GM10266 (cell line): Measurements from ENCODE around the gene ACTR6.

ENCODE experiments used
- DNase-seq: peaks from one replicate; pipeline ENCODE4 v3.0.0; 2012; ENCODE audit errors: extremely low spot score
- TF ChIP-seq, protein P1 (sequence below): IDR thresholded peaks from 2 replicates; pipeline ENCODE4 v1.5.1; 2012; ENCODE audit warnings: mild to moderate bottlenecking, low read depth; ENCODE audit not compliant: control insufficient read depth, insufficient read depth; ENCODE audit errors: missing control alignments

The ACTR6 gene

DNA sequence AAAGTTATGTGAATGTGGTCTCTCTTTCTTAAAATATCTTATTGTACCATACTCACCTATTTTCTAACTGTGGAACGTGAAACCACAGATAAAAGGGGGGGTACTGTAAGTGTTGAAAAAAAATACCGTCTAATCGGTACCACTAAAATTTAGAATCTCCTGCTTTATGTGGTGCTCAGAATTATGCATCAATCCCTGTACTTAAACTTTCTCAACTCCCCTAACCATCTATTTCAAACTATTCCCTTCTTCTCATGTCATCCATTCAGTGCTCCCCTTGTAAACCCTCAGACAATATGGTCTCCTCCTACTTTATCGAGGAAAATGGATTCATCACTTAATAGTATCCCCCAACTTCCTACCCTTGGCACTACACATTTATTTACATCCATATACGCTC is 42.5 kb downstream of the ACTR6 start:
- DNase-seq: no peak
- TF ChIP-seq, protein P1, sequence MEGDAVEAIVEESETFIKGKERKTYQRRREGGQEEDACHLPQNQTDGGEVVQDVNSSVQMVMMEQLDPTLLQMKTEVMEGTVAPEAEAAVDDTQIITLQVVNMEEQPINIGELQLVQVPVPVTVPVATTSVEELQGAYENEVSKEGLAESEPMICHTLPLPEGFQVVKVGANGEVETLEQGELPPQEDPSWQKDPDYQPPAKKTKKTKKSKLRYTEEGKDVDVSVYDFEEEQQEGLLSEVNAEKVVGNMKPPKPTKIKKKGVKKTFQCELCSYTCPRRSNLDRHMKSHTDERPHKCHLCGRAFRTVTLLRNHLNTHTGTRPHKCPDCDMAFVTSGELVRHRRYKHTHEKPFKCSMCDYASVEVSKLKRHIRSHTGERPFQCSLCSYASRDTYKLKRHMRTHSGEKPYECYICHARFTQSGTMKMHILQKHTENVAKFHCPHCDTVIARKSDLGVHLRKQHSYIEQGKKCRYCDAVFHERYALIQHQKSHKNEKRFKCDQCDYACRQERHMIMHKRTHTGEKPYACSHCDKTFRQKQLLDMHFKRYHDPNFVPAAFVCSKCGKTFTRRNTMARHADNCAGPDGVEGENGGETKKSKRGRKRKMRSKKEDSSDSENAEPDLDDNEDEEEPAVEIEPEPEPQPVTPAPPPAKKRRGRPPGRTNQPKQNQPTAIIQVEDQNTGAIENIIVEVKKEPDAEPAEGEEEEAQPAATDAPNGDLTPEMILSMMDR: no peak

DNA sequence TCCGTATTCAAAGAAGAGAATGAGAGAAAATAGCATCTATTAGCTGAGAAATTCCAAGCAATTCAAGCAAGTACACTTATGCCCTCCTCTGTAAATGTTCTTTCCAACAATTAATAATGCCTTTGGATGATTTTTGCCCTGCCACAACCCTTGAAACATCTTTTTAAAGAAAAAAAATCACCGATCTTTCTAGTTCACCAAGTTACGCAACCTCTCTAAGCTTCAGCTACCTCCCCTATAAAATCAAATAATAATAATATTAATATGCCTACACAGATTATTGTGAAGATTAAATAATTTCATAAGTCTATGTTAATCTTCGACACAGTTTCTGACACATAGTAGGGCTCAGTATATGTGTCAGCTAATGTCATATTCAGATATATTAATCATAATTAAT is 47.1 kb downstream of the ACTR6 start:
- TF ChIP-seq, protein P1: no peak
- no peak for DNase-seq

DNA sequence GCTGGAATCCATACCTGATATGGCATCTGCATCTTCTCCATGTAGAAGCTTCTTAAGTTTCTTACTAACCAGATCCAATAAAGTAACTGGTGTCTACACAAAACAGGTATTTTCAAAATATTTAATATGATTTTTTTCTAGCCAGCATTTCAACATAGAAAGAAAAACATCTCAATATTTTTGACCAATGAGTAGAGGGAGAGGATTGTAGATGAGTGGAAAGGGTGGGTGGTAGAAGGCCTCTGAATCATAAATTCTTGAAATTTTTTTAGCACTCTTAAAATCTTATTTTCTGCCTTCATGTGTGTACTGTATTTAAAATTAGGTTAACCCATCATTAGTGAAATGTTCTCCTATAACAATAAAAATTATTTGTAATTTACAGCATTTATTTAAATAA is 48.3 kb downstream of the ACTR6 start:
- TF ChIP-seq, protein P1: no peak
- no peak for DNase-seq

DNA sequence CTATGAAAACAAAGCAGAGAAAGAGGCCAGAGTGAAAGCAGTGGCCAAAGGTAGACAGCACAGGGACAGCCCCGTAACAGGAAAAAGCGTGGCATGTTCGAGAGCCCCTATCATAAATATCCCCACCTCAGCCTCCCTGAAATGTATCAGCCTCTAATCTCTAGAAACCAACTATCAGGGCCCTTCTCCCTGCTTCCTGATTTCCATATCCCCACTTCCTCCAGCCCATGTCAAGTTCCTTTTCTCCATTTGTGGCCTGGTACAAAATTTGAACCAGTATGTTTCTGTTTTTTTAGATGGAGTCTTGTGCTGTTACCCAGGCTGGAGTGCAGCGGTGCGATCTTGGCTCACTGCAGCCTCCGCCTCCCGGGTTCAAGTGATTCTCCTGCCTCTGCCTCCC is 49.3 kb downstream of the ACTR6 start:
- no peak for DNase-seq
- TF ChIP-seq, protein P1: no peak

DNA sequence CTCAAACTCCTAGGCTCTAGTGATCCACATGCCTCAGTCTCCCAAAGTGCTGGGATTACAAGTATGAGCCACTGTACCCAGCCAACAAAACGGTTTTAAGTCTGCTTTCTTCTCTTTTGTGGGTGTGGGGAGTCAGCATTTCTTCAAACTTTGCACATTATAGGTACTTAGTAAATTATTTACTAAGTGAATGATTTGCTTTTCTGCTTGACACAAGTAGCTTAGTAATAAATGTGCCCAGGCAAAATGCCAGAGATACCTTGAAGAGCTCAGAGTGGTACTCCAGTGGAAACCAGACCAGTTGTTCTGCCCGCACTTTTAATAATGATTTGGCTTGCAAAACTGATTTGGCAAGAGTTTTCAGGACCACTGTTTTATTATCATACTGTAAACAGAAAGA is 51.3 kb downstream of the ACTR6 start:
- TF ChIP-seq, protein P1: no peak
- DNase-seq: no peak

DNA sequence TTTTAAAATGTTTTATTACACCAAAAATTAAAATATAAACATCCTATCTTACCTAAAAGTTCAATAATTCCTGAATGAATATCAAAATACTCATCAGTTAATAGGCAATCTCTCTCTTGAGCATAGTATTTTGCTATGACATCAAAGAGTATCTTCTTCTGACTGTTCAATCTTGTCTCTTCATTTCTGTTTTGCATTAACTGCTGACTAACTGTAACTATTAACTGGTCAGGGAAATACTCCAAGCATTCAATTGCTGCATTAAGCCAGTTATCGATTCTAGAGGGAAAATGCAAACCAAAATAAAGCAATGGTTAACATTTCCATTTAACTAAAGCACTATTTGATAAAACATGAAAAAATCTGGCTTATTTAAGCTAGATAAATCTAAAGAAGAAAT is 52.8 kb downstream of the ACTR6 start:
- DNase-seq: no peak
- TF ChIP-seq, protein P1: no peak

DNA sequence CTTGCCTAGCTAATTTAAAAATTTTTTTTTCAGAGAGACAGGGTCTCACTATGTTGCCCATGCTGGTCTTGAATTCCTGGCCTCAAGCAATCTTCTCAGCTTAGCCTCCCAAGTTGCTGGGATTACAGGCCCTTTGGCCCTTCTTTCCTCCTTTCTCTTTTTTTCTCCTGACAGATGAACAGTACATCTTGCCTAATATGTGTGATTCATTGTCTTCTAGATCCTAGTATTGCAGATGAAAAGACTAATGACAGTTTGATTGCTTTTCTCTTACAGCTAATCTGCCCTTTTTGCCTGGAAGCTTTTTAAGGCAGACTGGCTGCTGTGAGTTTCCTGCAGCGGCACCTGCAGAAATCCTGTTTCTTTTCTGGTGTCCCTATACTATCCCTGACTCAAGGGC is 54.3 kb downstream of the ACTR6 start:
- no peak for DNase-seq
- TF ChIP-seq, protein P1: no peak
